Keratinocyte (primary cell): Measurements from ENCODE around the gene TAP1.

Experiments used
- EZH2 ChIP-seq: IDR thresholded peaks from one replicate; pipeline ENCODE4 v1.6.1; 2012; ENCODE audit warnings: inconsistent platforms, mild to moderate bottlenecking, low read length, moderate library complexity
- TF ChIP-seq, protein P1 (sequence below), 3 experiments: IDR thresholded peaks in 1 of 3; conservative IDR thresholded peaks in 1 of 3; optimal IDR thresholded peaks in 1 of 3; 2 replicates in 2 of 3; 3 replicates in 1 of 3; pipeline versions ENCODE3 to v1.5.1; 2011; ENCODE audit warnings: low read length in 3 of 3, mild to moderate bottlenecking in 3 of 3, moderate library complexity in 2 of 3, control low read depth in 1 of 3, inconsistent platforms in 1 of 3; ENCODE audit not compliant: insufficient read depth in 2 of 3; ENCODE audit errors: extremely low read depth in 1 of 3

DNA sequence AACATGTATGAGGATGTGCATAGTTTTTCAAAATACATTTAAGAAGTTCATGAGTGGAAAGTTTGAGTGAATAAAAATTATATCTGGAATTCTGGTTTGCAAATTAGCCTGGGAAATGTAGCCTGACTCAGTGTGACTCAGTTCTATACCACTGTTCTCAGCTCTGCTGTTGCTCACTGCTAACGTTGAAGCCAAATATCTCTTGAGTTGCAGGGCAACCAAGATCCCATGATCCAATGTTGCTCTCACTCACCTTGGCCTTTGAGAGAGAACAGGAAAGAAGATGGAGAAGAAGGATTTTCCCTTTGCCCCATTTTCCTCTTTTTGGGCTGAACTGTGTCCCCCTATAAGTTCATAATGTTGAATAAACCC lies 29.4 kb upstream of the TAP1 start:
- no peak for TF ChIP-seq EZH2
- TF ChIP-seq, protein P1, sequence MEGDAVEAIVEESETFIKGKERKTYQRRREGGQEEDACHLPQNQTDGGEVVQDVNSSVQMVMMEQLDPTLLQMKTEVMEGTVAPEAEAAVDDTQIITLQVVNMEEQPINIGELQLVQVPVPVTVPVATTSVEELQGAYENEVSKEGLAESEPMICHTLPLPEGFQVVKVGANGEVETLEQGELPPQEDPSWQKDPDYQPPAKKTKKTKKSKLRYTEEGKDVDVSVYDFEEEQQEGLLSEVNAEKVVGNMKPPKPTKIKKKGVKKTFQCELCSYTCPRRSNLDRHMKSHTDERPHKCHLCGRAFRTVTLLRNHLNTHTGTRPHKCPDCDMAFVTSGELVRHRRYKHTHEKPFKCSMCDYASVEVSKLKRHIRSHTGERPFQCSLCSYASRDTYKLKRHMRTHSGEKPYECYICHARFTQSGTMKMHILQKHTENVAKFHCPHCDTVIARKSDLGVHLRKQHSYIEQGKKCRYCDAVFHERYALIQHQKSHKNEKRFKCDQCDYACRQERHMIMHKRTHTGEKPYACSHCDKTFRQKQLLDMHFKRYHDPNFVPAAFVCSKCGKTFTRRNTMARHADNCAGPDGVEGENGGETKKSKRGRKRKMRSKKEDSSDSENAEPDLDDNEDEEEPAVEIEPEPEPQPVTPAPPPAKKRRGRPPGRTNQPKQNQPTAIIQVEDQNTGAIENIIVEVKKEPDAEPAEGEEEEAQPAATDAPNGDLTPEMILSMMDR (optimal IDR thresholded peaks at IDR 0.05 in 1 of 3, IDR thresholded peaks at IDR 0.05 in 1 of 3, conservative IDR thresholded peaks at IDR 0.05 in 1 of 3; ENCODE audit: extremely low read depth in 1 of 3, insufficient read depth in 2 of 3, low read length in 3 of 3) = no peak
